GM15510 (cell line): ENCODE results near the gene ATP5F1D.

ENCODE experiments used
- POLR2A ChIP-seq: IDR thresholded peaks from 3 replicates; pipeline ENCODE4 v1.6.1; 2011; ENCODE audit warnings: borderline replicate concordance; ENCODE audit not compliant: insufficient read length; ENCODE audit errors: extremely low read depth

Gene ATP5F1D

DNA sequence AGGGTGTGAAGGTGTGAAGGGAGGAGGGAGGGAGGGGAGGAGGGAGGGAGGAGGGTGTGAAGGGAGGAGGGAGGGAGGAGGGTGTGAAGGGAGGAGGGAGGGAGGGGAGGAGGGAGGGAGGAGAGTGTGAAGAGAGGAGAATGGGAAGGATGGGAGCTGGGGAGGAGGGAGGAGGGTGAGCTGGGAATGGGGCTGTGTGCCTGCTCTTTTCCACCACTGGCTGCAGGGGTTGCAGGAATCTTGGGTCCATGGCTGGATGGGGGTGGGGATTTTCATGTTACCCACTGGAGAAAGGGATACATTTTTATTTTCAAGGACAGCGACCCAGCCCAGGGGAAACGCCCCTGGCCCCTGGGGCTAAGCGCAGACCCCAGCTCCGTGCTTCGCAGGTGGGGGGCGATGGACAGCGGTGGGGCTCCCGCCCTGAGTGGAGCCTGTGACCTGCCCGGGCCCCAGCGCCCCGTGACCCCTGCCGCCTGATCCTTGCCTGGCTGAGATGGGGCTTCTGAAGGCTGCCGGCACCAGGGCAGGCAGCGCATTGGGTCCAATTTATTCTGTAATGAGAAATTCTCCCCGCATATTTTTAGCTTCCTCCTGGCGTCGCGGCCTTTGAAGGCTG, 41.1 kb downstream of the ATP5F1D start:
- no peak for TF ChIP-seq POLR2A

DNA sequence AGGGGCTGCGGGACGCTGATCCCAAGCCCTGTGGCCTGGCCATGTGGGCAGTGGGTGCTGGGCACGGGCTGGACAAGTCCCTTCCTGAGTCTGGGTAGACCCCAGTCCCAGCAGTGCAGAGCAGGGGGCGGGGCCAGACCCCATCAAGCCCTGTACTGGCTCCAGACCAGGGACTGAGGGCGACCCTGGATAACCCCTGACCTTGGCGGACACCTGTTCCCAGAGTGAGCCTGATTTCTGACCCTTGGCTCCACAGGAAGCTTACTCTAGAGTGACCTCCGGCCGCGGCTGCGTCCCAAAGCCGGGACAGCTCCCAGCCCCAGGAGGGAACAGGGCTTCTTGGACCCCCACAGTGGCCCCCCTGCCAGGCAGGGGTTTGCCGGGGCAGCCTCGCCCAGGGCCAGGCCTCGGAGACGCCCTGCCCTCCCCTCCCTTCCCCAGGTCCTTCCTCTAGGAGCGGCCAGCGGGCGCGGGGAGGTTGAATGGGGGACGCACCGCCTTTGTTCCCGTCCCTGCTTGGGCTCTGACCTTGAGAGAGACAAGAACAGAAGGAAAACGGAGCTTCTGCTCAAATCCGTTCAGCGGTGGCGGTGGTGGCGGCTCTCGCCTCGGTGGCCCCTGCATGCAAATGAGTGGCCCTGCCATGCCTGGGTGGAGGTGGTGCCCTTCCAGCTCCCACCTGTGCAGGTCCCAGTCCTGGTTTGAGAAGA, 41.8 kb downstream of the ATP5F1D start:
- no peak for TF ChIP-seq POLR2A

DNA sequence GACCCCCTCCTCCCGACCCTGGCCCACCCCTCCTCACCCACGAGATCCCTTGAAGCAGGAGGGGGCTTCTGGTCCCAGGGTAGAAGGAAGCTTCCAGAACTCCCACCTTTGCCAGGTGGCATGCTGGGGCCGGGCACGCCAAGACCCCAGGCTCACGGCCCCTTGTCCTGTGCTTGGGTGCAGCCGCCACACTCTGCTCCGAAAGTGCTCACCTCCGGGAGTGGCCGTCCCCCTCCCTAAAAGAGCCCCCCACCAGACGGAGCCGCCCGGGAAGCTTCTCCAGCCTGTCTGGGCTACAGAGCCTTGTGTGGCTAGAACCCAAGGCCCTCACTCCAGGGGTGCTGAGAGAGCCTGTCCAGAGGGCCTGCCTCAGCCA, 42.4 kb downstream of the ATP5F1D start:
- TF ChIP-seq POLR2A: no peak

DNA sequence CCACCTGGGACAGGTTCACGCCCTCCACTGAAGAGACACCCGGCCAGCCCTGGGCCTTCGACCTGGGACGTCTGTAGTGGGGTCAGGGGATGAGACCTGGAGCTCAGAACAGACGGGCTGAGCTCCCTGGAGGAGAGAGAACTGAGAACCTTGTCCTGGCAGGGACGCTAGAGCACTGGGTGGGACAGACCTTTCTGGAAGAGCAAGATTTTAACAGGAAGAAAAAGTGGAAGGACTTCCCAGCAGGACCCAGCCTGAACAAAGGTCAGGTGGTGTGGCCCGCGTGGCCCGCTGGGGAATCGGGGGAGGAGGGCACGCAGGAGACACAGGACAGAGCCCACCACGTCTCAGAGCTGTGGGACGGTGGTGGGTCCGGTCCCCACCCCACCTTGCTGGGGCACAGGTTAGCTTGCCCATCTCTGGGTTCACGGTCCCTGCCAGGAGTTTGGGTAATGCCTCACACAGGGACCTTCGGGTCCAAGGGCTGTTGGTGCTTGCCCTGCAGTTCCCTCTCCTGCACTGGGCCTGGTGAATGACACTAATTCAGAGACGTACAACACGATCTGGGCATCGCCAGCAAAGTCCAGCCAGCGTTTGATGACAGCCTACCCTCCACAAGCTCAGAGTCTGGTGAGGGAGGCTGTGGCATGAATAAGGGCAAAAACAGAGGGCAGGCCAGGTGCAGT, 42.9 kb downstream of the ATP5F1D start:
- TF ChIP-seq POLR2A: no peak

DNA sequence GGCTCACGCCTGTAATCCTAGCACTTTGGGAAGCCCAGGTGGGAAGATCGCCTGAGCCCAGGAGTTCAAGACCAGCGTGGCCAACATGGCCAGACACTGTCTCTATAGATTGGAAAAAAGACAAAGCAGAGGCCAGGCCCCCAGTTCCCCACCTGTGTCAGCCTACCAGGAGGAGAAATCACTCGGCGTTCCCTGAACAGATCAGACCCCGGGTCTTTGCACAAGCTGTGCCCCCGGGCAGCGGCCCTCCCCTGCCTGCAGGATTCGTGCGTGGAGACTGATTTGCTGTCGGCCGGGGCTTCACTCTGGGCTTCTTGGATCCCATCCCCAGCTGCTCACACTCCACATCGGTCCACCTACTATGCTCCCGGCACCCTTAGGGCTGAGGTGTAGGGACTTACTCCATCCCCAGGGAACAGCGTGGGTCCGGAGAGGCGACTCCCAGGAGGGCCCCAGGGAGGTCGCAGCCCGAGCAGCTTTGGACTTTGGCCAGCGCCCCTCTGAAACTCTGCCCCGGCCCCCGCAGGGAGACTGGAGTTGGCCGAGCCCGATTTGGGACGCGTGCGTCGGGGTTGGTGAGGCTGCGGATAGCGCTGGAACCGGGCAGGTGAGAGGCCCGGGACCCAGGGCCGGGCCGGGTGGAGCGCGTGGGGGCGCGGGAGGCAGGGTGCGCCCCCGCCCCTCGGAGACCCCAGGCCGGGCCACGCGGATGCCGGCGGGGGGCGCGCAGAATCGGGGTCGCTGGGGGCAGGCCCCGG, 43.6 kb downstream of the ATP5F1D start:
- no peak for TF ChIP-seq POLR2A

DNA sequence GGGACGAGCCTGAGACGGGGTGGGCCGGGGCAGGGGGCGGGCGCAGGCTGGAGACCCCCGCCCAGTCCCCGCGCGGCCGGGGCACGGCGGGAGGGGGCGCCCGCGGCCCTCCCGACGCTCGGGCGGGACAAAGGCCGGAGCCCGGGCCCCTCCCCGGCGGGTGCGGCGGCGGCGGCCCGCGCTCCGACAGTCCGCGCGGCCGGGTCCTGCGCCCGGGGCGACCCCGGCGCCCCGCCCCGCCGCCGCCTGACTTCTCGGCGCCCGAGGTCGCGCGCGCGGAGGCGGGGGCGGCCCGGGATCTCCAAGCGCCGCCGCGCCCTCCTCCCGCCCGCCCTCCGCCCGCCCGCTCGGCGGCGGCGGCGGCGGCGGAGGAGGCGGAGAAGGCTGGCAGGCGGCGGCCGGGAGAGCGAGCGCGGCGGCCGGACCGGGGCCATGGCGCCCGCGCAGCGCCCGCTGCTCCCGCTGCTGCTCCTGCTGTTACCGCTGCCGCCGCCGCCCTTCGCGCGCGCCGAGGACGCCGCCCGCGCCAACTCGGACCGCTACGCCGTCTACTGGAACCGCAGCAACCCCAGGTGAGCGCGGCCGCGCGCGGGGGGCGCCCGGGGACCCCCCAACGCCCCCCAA, 44.3 kb downstream of the ATP5F1D start, which contains the start of gene EFNA2:
Gene EFNA2, plus strand, starts transcription at position 137 of the 624 bp plus-strand sequence. Its CDS starts 296 bp downstream, at position 433.
- no peak for TF ChIP-seq POLR2A

DNA sequence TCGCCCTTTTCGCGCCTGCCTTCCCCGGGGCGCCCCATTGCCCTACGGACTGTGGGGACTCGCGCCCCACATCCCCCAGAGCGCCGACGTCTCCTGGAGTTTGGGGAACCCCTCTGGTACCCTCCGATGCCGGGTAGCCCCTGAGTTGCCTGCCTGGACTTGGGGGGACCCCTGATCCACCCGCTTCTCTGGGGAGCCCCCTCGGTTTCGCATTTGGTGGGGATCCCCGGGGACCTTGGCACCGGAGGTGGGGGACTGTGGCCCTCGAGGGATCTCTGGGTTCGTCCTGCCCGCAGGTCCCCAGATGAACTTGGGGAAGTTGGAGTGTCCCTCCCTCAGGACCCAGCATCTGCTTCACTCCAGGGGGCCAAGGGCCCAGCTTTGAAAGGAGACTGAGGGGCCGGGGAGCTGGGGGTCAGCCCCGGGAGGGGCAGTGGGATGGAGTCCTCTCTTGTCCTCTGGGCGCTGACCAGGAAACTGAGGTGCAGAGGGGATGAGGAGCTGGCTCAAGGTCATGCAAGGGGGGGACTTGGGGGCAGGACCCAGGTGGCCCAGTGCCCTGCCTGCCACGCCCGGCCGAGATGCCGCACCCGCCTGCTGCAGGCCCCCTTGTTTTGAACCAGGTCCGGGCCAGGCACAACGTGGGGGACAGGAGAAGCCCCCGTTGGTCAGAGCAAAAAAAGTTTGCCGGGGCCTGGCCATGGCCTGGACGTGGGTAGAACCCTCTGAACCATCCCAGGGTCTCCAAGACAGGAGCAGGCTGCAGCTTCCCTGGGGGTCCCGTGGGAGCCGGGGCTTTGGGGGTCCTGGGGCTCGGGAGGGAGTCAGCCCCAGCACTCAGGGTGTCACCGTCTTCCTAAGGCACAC, 45.2 kb downstream of the ATP5F1D start:
- TF ChIP-seq POLR2A: no peak

DNA sequence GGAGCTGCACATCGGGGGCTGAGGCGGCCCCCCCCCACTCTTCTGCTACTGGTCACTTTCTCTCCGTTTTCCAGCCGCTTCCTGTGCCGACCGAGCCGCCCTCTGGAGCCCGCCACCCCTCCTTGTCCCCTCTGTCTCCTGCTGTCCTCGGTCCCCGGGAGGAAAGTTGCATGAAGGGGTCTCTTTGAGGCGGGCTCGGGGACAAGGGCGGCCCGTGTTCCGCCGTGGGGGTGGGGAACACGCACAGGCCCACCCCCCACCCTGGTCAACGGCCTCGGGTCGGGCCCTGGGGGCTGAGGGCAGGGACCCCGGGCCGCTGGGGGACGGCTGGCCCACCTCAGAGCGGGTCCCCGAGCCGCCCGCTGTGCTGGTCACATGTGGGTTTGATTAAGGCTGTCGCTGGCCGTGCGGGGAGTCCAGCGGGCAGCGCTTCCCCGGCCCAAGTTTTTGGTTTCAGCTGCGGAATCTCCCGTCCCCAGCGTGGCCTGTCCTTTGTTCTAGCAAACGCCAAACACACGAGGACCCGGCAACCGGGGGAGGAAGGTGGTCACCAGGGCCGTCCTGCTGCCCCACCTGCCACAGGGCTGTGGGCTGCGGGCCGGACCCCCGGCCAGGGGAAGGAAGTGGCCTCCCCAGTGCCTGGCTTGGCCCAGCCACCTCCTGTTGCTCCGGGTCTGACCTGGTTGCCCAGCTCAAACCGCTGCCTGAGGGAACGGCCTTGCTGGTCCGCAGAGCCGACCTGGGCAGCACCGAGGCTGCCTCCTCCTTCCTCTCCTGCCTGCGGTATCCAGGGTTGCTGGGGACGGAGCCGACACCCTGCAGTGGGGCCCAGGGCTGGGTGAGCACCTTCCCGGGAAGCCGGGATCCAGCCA, 46.0 kb downstream of the ATP5F1D start:
- no peak for TF ChIP-seq POLR2A

DNA sequence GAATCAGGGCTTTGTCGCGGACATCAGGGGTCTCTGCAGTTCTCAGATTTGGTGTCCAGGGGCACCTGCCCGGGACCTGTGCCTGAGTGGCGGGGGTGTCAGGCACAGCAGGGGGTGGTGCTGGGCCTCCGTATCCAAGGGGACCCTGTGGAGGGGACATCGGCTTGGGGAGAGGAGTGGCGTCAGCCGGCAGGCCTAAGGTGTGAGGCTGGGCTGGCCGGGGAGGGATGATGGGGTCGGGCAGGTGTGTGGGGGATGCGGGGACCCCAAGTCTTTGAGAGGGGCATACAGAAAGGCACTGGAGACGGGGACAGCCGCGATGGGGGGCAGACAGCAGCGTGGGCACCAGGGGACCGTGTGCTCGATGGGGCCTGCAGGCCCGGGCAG, 46.7 kb downstream of the ATP5F1D start:
- TF ChIP-seq POLR2A: no peak

DNA sequence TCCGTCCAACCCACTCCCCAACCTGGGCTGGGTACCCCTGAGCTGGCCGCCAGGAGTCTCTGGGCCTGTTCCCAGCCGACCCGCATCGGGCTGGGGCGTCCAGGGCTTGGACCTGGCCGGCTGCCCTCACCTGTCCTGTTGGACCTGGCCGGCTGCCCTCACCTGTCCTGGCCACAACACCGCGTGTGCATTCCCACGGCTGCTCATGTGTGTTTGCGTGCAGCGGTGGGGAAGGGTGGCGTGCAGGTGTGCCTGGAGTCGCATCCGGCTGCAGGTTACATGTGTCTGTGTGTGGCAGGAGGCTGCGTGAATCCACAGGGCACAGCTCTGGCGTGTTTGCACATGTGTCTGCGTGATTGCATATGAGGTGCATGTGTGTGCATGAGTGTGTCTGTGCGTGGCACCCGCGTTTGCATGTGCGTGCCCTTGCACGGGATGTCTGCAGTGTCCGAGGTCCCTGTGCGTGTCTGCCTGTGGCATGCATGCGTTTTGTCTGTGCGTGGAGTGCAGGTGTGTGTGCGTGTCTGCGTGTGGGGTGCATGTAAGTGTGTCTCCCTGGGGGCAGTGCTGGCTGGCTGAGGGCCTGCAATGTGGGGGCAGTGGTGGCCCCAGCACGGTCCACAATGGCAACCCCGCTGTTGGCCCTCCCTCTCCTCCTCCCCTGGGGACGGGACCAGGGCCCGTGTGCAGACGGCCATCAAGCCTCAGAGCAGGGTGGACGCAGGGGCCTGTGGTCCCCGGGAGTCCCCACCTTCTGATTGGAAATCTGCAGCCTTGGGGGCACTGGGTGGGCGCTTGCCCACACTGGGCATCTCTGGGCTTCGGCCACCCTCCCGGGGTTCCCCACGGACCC, 47.5 kb downstream of the ATP5F1D start:
- no peak for TF ChIP-seq POLR2A

DNA sequence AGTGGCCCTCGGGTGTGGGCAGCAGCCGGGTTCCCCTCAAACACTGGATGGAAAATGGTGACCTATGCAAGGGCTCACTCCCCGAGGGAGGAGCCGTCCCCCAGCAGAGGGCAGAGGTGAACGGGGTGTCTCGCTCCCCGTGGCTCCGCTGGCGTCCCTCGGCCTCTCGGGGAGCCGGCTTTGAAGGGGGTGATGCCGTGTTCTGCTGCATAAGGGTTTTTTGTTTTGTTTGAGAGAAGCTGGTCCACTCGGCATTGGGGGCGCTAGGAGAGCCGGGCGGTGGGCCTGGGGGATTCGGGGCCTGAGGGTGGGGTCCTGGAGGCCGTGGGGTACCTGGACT, 48.1 kb downstream of the ATP5F1D start:
- no peak for TF ChIP-seq POLR2A

DNA sequence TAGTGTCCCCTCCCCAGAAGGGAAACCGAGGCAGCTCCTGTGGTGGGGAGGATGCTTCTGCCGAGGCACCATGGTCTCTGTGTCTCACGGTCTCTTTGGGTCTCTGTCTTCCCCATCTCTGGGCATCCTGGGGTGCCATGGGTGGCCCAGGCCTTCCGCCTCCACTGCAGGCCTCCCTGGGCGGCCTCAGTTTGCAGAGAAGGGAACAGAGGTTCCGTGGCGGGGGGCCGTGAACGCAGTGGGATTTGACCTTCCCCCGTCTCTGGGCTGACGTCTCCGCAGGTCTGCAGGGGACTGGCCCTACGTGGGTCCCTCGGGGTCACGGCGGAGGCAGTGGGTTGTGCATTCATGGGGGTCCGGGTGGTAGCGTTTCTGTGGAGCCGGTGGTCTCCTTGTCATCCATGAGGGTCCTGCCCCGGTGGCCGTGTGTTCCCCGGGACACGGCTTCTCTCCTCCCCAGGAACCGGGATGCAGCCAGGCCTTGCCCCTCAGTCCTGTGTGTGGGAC, 48.7 kb downstream of the ATP5F1D start:
- no peak for TF ChIP-seq POLR2A
